Stimulated activated CD4-positive, alpha-beta T cell treated with anti-CD3 and anti-CD28 coated beads, TNF-alpha, amount 100 ng/mL, for 4 hours (primary cell): ENCODE measurements around the gene FBXW11.
"Not testable (repeated sequence)": the region's sequence is repeated elsewhere in the genome, so short reads cannot be mapped to it uniquely, and the experiment has no call there.

Experiments used
- DNase-seq, 3 experiments: peaks; one replicate each; pipeline ENCODE4 v3.0.0-alpha.2; 2020; ENCODE audit warnings: low read depth in 3 of 3

FBXW11 gene

DNA sequence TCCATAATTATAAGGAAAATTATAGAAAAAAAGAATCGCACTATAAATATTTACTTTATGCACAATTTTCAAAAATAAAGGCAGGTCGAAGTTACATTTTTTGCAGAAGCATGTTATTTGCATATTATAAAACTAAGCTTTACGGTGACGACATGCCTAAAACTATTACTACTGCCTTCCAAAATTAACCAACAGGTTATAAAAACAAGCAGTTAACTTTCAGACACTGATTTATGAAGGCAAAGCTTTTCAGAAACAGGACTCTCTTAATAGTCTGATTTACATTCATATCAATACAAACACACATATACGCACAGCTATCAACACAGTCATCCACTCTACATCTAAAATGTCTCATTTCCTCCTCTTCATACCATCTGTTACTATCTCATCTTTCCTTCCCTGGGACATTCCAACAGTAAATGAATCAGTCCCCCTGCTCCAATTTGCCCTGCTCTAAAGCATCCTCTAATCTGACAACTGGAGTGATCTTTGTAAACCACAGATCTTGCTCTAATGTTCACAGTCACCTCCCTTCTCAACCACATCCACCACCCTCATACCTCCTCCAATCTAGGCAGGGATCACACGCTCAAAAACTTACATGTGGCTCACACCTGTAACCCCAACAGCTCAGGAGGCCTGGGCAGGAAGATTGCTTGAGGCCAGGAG lies 21.6 kb downstream of the FBXW11 start:
- DNase-seq = no peak

DNA sequence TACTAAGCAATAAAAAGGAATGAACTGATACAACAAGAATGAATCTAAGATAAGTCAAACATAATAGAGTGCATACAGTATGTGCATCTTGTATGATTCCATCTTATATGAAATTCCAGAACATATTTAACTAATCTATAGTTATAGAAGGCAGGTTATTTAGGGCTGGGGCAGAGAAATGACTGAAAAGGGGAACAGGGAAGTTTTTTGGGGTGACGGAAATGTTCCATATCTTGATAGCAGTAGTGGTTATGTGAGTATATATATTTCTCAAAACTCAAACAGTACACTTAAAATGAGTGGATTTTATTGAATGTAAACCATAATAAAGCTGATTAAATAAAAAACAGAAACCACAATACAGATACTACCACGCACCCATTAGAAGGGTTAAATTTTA lies 24.6 kb downstream of the FBXW11 start:
- no peak for DNase-seq

DNA sequence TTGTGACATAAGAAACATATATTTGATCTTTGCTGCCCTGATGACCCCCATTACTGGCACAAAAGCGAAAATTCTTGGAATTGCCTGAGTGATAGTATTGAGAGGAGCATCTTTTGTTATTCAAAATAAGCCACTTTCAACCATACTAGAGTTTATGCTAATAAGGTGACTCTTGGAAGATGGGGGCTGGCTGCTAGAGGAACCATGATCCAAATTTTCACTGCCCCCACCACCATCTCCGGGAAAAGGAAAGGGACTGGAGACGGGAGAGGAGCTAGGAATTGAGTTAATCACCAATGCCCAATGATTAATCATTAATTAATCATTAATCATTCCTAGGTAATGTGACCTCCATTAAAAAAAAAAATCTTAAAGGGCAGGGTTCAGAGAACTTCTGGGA lies 25.6 kb downstream of the FBXW11 start:
- no peak for DNase-seq

DNA sequence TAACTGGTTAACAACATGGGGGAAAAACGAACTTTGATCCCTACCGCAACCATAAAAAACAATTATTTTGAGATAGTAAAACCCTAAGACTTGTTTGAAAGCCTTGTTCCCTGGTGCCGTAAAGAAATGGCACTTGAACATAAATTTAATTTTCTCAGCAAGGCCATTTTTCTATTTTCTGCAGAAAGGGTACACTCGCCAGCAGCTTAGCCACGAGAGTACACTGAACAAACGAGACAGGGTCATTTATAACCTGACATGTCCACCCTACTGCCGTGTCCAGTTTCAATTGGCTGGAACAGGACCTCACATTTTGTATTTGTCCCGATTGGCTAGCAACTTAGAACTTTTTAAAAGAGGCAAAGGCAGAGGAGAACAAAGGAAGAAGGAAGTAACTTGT lies 26.8 kb downstream of the FBXW11 start:
- DNase-seq = no peak

DNA sequence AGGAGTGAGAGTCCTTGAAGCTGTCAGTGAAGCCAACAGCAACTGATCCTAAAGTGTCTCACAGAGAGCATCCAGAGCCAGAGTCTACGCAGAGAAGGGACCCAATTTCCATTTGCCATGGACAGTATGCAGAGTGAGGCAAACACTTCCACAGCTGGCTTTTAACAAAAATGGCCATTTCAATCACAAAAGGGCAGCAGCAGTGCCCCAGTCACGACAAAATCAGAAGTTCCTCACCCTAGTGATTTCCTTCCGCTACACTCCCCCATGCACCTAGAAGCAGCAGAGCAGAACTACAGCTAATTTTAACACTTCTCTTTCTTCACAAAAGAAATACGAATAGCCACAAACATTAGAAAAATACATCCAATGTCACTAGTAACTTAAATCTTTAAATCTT lies 27.9 kb downstream of the FBXW11 start:
- no peak for DNase-seq

DNA sequence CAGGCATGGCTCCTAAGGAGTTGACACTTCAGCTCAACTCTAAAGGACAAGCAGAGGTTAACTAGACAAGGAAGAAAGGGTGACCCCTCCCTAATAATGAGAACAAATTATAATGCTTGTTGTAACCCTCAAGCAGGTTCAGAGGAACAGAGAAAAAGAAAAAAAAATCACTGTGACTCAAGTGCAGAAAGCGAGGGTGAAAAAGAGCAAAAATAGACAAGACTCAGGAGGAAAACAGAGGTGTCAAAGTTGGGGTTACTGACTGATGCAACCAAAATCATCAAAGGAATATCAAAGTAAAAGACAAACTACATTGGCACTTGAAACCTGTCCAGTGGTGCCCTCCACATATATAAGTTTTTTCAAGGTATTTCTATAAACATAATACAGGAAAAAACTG lies 28.4 kb downstream of the FBXW11 start:
- DNase-seq = no peak

DNA sequence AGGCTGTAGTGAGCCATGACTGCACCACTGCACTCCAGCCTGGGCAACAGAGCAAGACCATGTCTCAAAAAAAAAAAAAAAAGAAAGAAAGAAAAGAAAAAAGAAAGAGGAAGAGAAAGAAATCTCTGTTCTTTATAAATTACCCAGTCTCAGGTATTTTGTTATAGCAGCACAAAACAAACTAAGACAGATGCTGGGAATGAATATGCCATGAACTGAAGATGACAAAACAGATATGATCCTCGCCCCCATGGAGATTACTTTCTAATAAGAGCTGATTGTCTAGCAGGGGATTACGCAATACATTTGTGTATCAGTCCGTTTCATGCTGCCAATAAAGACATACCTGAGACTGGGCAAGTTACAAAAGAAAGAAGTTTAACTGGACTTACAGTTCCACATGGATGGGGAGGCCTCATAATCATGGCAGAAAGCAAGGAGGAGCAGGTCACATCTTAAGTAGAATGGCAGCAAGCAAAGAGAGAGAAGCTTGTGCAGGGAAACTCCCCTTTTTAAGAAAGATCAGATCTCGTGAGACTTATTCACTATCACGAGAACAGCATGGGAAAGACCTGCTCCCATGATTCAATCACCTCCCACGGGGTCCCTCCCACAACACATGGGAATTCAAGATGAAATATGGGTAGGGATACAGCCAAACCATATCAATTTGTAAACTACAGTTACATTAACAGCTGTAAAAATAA lies 29.0 kb downstream of the FBXW11 start:
- DNase-seq = not testable (repeated sequence)

DNA sequence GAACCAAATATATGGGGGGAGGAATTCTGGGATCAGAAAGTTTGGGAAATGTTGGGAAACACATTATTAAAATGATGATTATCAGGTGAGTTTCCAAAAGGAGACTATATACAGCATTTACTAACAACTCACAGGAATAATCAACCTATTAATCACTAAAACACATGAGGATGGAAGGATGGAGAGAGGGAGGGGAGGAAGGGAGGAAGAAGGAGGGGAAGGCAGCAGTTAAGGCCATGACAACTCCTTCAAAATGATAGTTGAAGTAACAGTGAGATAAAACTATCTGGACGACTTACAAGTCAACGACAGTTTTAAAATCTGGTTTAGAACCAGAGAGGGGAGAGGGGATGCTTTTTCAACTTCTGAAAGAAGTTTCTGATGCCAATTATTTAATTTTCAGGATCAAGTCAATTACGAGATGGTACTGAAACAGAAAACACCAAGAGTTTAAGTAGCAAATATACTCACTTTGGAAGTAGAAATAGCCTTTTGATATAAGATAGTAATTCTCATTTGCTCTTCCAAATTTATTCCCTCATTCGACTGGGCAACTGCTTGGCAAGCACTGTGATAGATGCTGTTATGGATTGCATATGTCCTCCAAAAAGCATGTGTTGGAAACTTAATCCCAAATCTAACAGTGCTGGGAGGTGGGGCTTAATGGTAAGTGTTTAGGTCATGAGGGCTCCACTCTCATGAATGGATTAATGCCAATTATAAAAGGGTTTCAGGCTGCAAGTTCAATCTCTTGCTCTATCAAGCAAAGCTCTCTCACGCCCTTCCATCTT lies 30.4 kb downstream of the FBXW11 start:
- no peak for DNase-seq

DNA sequence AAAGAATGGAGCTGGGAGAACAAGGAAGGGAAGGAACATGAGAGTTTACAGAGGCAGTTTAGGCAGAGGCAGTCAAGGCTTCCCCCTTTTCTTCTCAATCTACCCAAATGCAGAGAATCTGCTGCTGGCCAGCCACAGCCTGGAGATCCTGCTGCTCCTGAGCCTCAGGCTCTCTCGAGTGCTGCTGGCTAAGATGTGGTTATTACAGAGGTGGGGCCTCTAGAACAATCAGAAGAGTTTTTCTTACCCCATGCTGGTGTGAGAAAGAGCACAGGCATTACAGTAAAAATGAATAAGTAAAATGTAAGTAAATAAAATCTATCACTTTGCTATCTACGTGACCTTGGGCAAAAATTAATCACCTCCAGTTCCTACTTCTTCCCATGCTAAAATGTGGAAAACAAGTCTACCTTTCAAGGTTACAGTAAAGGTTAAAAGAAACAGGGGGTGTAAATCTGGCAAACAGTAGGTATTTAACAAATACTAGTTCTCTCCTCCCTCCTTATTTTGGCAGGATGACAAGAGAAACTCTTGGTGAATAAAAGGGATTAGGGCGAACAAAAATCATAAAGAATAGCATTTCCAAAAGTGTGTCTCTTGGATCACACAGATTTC lies 31.1 kb downstream of the FBXW11 start:
- no peak for DNase-seq

DNA sequence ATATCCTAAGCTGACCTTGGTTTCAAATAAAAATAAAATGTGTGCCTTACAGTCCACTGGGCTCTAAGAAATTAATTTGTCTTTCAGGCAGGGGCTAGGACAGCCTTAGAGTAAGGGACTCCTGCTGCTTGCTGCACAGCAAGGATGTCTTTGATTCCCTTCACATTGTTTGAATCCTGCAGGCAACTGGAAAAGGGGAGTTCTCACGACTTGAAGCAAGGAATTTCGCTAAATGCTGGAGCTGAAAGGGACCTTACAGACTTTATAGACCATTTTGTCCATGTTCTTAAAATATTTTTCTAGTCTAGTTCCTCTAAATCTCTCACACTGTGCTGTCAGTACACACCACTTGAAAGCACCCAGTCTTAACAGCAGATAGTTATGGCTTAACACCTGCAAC lies 35.6 kb downstream of the FBXW11 start:
- no peak for DNase-seq

DNA sequence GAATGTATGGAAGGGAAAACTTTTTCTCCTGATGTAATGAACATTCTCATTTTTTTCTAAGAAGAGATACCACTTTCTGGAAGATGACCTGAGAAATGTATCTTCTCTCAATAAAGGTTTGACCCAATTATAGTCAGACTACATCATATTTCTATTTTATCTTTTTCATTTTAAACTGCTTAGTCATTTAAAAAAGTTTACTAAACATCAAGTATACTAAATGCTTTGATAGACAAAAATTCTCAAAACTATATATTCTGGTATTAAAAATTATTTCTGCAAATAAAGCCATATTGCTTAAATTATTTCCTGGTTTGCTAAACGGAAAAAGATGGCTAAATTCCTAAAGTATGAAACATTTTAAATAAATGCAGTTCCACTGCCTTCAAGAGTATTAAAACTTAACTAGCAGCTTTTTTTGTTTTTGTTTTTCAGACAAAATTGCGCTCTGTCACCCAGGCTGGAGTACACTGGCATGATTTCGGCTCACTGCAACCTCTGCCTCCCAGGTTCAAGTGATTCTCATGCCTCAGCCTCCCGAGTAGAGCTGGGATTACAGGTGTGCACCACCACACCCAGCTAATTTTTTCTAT lies 37.1 kb downstream of the FBXW11 start:
- DNase-seq = no peak

DNA sequence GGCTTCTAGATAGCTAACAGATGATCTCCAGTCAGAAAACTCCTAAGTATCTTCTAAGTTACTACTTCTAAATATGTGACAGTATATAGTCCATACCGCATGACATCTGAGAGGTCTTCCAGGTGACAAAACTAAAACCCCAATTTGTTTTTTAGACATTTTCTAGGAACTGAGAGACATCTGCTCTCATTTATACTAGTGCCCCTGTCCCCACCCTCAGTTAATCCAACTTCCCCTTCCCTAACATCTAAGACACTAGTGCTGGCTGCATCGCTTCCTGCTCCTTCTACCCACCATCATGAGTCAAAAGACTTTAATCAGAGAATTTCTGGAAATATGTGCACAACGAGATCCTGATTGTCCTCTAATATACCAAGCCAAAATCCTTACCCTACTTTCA lies 37.9 kb downstream of the FBXW11 start:
- DNase-seq = no peak

DNA sequence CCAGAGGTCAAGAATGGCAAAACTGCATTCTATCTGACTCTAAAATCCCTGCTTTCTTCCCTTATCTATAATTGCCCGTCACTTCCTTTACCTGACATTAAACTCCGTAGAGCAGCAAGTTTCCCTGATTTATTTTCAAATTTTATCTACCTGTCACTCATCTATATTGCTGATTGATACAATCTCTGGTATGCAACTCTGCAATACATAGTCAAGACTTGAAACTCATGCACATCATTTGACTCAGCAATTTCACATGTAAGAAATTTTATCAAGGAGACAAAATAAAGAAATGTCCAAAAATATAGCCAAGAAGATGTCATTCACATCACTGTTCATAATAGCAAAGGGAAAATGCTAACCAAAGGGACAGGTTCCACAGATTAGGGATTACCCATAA lies 39.5 kb downstream of the FBXW11 start:
- no peak for DNase-seq

DNA sequence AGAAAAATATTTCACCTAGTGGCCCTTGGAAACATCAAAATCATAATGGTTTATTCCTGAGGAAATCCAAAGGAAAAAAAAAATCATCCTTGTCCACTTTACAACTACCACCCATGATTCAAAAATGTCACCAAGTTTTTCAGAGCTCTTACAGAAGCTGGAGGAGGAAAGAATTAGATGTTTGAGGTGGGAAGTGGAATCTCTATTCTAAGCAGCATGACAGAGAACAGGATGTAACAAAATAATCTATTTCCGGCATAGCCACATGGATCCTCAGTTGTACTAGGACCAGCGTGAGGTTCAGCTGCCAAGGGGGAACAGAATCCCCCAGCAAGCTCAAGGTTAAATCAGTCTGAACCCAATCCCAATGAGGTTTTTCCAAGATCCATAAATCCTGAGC lies 40.2 kb downstream of the FBXW11 start:
- no peak for DNase-seq

DNA sequence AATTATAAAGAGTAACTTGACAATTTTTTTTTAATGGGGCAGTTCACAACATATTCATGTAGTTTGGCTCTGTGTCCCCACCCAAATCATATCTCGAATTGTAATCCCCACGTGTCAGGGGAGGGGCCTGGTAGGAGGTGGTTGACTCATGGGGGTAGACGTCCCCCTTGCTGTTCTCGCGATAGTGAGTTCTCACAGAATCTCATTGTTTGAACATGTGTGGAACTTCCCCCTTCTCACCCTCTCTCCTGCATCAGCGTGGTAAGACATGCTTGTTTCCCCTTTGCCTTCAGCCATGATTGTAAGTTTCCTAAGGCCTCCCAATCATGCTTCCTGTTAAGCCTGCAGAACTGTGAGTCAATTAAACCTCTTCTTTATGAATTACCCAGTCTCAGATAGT lies 40.7 kb downstream of the FBXW11 start:
- peak in 1 of 3 experiments; percentile 5 for DNase-seq

DNA sequence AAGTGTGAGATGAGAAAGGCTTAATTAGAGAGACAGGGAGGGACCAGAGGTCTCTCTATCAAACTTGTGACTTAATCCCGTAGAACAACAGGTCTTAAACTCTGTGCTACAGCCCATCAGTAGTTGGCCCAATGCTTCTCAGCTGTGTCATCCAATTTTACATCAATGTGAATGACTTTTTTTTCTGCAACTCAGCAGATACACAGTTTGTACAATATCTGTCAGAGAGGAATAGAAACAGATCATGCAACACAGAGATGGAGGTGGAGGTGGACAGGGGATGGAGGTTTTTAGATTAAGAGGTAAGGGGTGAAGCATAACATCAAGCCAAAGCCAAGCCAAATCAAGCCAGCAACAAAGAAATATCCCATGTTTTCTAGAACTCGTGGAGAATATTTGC lies 43.0 kb downstream of the FBXW11 start:
- DNase-seq = no peak

DNA sequence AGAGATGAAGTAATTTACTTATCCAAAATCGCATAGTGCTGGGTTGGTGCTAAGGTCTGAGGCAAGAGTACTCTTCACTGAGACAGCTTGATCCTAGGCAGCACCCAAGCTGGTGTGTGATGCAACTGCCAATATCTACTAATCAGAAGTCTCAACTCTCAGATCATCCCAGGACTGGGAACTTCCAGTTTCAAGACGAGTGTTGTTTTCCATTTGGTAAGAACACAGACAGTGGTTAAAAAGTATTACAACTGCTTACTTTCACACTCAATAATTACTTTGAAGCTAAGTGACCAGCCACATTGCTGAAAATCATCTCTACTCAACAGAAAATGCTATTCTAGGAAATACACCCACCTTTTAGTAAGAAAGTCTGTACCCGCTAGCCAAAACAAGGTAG lies 45.3 kb downstream of the FBXW11 start:
- no peak for DNase-seq

DNA sequence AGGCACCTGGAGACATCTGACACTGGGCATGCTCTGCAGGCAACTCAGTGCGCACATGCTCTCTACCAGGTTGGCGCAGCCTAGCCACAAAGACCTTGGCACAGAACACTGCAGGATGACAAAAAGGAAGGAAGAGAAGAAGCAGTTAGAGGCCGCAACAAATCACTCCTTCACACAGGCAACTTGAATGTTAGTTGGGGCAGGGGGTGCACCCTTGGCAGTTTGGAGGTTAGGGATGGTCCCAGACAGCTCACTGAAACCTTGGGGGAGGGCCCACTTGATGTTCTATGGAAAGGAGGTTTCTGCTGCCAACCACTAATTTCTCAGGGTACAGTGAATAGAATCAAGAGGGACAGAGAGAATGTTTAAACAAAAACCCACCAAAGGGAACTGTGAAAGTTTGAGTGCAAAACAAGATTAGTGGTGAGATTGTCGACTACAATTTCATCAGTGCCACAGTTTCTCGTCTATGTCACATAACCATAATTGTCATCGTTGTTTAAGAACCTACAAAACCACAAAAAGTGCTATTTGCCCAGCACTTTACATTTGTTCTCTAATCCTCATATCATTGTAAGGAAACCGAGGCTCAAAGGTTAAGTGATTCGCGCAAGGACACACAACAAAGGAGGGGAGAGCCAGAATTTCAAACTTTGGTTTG lies 48.7 kb downstream of the FBXW11 start:
- no peak for DNase-seq

DNA sequence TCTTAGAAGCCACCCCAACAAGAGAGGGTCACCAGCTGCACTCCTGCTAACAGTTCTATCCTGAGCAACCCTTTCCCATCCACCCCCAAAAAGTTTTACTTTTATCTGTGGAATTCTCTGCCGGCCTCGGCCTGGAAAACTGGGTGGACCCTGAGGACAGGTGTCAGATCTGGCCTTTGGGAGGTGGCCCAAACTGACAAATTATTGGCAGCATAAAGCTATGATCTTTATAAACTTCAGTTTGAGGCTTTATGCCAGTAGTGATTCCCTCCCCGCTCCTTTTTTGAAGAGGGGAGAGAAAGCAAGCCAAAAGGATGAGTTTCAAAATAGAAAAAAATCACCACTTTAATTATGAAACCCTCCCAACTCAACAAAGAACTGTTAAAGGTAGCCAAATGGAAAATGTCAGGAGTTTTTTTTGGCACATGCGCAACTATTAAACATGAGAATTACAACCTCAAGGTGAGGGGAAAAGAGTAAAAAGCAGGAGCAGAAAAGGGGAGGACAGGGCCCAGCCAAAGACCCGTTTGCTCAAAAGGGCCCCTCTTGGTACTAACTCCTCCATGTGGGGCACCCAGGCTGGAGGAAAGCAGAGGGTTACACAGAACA lies 49.4 kb downstream of the FBXW11 start:
- no peak for DNase-seq

DNA sequence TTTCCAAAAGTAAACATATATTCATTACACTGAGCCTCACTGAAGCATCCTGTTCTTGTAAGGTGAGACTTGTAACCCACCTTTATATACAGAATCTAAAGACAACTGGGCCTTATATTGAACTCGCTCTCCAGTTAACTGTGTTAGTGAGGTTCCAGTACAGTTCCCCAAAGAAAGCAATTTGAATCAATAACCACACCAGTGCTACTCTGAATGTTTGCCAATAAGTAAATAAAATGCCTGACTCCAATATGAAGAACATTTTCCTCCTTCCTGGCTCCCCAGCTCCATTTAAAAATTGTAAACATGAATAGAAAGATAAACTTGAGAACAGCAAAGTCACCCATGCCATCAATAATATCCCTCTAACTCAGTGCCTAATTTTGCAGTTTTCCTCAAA lies 50.1 kb downstream of the FBXW11 start:
- no peak for DNase-seq

DNA sequence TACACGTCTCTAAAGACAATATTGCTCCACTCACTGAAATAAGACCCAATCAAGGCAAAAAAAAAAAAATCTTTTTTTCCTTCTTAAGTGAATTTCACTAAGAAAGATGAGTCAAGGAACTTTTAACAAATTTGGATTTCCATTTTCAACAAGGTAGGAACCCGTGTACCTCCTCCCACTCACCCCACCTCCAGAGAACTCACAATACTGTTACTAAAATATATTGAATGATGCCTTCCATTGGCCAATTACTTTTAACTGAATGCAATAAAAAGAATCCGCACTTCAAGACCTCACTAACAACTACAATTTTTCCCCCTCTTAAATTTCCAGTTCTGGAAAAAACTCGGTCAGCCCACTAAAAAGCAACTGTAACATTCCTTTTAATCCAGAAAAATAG lies 50.7 kb downstream of the FBXW11 start:
- DNase-seq = no peak
